Liver (tissue), 9 donors: Measurements from ENCODE around the gene ZNF541. TPM values are rescaled to one million over a fixed set of nuclear protein-coding genes. Genes with fewer than 3 reads are reported as not detected.

Experiments used
- DNase-seq: peaks from one replicate; pipeline ENCODE4 v3.0.0-alpha.2; 2017; ENCODE audit warnings: low spot score
- H3K27ac ChIP-seq, 2 donors: one replicate each; pipeline ENCODE4 v1.7.0; 2013; ENCODE audit warnings: inconsistent platforms in 2 of 2, low read length in 2 of 2, control low read depth in 1 of 2, low read depth in 1 of 2, mild to moderate bottlenecking in 1 of 2
- H3K27me3 ChIP-seq, 4 donors: one replicate each; pipeline versions ENCODE4 v1.6.1 to v1.7.0; 2013; ENCODE audit warnings: low read length in 3 of 4, inconsistent platforms in 1 of 4, mild to moderate bottlenecking in 1 of 4, moderate library complexity in 1 of 4; ENCODE audit not compliant: control insufficient read depth in 4 of 4, insufficient read depth in 4 of 4
- H3K36me3 ChIP-seq, 4 donors: one replicate each; pipeline versions ENCODE4 v1.6.1 to v1.7.0; 2013; ENCODE audit warnings: low read length in 3 of 4, mild to moderate bottlenecking in 3 of 4, low read depth in 1 of 4, moderate library complexity in 1 of 4; ENCODE audit not compliant: control insufficient read depth in 4 of 4, insufficient read depth in 3 of 4
- H3K4me1 ChIP-seq, 4 donors: one replicate each; pipeline versions ENCODE4 v1.6.1 to v1.7.0; 2013; ENCODE audit warnings: low read length in 3 of 4, mild to moderate bottlenecking in 3 of 4, moderate library complexity in 1 of 4; ENCODE audit not compliant: control insufficient read depth in 4 of 4, insufficient read depth in 4 of 4
- H3K4me3 ChIP-seq, 3 donors: one replicate each; pipeline versions ENCODE4 v1.6.1 to v1.7.0; 2013; ENCODE audit warnings: low read length in 3 of 3, control low read depth in 1 of 3, low read depth in 1 of 3, mild to moderate bottlenecking in 1 of 3
- H3K9ac ChIP-seq, 2 donors: one replicate each; pipeline ENCODE4 v1.7.0; 2013; ENCODE audit warnings: low read length in 2 of 2, mild to moderate bottlenecking in 2 of 2, moderate library complexity in 2 of 2, control low read depth in 1 of 2, low read depth in 1 of 2
- H3K9me3 ChIP-seq, 4 donors: one replicate each; pipeline versions ENCODE4 v1.6.1 to v1.7.0; 2013; ENCODE audit warnings: low read length in 3 of 4; ENCODE audit not compliant: control insufficient read depth in 4 of 4
- EGR1 ChIP-seq, 2 donors: IDR thresholded peaks; 2 replicates each; pipeline ENCODE4 v1.6.1; 2016 to 2018; ENCODE audit warnings: antibody characterized with exemption in 2 of 2, low read depth in 2 of 2
- FOXA1 ChIP-seq: IDR thresholded peaks from 2 replicates; pipeline ENCODE4 v1.6.1; 2016; ENCODE audit warnings: antibody characterized with exemption
- FOXA2 ChIP-seq: IDR thresholded peaks from 2 replicates; pipeline ENCODE4 v1.6.1; 2016; ENCODE audit warnings: antibody characterized with exemption
- GABPA ChIP-seq, 2 donors: IDR thresholded peaks in 1 of 2; conservative IDR thresholded peaks in 1 of 2; 2 replicates each; pipeline ENCODE4 v1.6.1; 2016; ENCODE audit warnings: antibody characterized with exemption in 2 of 2, mild to moderate bottlenecking in 1 of 2, moderate library complexity in 1 of 2
- HNF4A ChIP-seq, 2 donors: conservative IDR thresholded peaks; 2 replicates each; pipeline ENCODE4 v1.6.1; 2016; ENCODE audit warnings: antibody characterized with exemption in 2 of 2, mild to moderate bottlenecking in 2 of 2
- HNF4G ChIP-seq: IDR thresholded peaks from 2 replicates; pipeline ENCODE4 v1.6.1; 2016; ENCODE audit warnings: antibody characterized with exemption
- JUND ChIP-seq, 2 donors: IDR thresholded peaks; 2 replicates each; pipeline ENCODE4 v1.6.1; 2016; ENCODE audit warnings: antibody characterized with exemption in 2 of 2
- RAD21 ChIP-seq, 2 donors: IDR thresholded peaks; 2 replicates each; pipeline ENCODE4 v1.6.1; 2016; ENCODE audit warnings: antibody characterized with exemption in 2 of 2, mild to moderate bottlenecking in 2 of 2
- RXRA ChIP-seq, 2 donors: IDR thresholded peaks; 2 replicates each; pipeline ENCODE4 v1.6.1; 2017 to 2018; ENCODE audit warnings: antibody characterized with exemption in 2 of 2, mild to moderate bottlenecking in 1 of 2
- SP1 ChIP-seq: IDR thresholded peaks from 2 replicates; pipeline ENCODE4 v1.6.1; 2018; ENCODE audit warnings: antibody characterized with exemption, mild to moderate bottlenecking
- YY1 ChIP-seq: IDR thresholded peaks from 2 replicates; pipeline ENCODE4 v1.6.1; 2016; ENCODE audit warnings: antibody characterized with exemption, mild to moderate bottlenecking
- WGBS: extraction: QIAGEN DNeasy Blood & Tissue Kit; methylation state at CpG from one replicate; pipeline ENCODE4 v1.1.7; 2013; 5-methylcytosine and 5-hydroxymethylcytosine counted together
- polyA plus RNA-seq, 2 donors: library from polyadenylated mRNA; stranded (reverse) in 1 of 2; unstranded in 1 of 2; fragments of 200-250 nt in 1 of 2; fragments of >200 nt in 1 of 2; fragmentation: Nextera tagmentation in 1 of 2; extraction: Ambion mirVana in 1 of 2; gene quantifications; one replicate each; pipeline versions ENCODE4 v1.2.1 to v1.2.3, GENCODE V29; 2013 to 2015
- total RNA-seq, 2 donors: library from RNA; depleted of rRNA; stranded (reverse); fragments of >200 nt; gene quantifications; one replicate each; pipeline ENCODE4 v1.2.3, GENCODE V29; 2014
- TF ChIP-seq, protein P1 (sequence below): IDR thresholded peaks from 2 replicates; pipeline ENCODE4 v1.6.1; 2016; ENCODE audit warnings: antibody characterized with exemption
- TF ChIP-seq, protein P2 (sequence below): IDR thresholded peaks from 2 replicates; pipeline ENCODE4 v1.6.1; 2016; ENCODE audit warnings: antibody characterized with exemption, mild to moderate bottlenecking
- TF ChIP-seq, protein P3 (sequence below): fragments of 150-350 bp; IDR thresholded peaks from 2 replicates; pipeline ENCODE4 v1.5.1; 2017; ENCODE audit warnings: improper control_type of control experiment, low read depth, low read length; ENCODE audit not compliant: missing input control
- donor health status: healthy.
- donor health status: healthy.
- donor health status: healthy.
- donor health status: healthy.
- donor health status: healthy.

Gene ZNF541, protein sequence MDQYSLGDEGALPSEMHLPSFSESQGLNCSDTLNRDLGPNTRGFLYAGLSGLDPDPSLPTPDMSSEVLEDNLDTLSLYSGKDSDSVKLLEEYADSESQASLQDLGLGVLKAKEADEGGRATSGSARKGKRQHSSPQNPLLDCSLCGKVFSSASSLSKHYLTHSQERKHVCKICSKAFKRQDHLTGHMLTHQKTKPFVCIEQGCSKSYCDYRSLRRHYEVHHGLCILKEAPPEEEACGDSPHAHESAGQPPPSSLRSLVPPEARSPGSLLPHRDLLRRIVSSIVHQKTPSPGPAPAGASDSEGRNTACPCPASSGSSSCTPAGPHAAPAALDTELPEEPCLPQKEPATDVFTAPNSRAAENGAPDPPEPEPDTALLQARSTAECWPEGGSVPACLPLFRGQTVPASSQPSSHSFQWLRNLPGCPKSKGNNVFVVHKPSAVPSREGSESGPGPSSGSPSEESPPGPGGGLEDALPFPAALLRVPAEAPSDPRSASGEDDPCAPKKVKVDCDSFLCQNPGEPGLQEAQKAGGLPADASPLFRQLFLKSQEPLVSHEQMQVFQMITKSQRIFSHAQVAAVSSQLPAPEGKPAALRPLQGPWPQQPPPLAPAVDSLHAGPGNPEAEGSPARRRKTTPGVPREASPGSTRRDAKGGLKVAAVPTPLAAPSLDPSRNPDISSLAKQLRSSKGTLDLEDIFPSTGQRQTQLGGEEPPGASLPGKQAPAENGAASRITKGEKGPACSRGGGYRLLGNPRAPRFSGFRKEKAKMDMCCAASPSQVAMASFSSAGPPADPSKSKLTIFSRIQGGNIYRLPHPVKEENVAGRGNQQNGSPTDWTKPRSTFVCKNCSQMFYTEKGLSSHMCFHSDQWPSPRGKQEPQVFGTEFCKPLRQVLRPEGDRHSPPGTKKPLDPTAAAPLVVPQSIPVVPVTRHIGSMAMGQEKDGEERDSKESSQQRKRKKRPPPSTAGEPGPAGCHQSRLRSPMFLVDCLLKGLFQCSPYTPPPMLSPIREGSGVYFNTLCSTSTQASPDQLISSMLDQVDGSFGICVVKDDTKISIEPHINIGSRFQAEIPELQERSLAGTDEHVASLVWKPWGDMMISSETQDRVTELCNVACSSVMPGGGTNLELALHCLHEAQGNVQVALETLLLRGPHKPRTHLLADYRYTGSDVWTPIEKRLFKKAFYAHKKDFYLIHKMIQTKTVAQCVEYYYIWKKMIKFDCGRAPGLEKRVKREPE (N-terminal part only)
- total RNA-seq (under 1 TPM; 0.05 to 0.08 TPM), polyA plus RNA-seq (under 1 TPM in 1 of 2 donors, not detected in 1; 0.09 TPM)

DNA sequence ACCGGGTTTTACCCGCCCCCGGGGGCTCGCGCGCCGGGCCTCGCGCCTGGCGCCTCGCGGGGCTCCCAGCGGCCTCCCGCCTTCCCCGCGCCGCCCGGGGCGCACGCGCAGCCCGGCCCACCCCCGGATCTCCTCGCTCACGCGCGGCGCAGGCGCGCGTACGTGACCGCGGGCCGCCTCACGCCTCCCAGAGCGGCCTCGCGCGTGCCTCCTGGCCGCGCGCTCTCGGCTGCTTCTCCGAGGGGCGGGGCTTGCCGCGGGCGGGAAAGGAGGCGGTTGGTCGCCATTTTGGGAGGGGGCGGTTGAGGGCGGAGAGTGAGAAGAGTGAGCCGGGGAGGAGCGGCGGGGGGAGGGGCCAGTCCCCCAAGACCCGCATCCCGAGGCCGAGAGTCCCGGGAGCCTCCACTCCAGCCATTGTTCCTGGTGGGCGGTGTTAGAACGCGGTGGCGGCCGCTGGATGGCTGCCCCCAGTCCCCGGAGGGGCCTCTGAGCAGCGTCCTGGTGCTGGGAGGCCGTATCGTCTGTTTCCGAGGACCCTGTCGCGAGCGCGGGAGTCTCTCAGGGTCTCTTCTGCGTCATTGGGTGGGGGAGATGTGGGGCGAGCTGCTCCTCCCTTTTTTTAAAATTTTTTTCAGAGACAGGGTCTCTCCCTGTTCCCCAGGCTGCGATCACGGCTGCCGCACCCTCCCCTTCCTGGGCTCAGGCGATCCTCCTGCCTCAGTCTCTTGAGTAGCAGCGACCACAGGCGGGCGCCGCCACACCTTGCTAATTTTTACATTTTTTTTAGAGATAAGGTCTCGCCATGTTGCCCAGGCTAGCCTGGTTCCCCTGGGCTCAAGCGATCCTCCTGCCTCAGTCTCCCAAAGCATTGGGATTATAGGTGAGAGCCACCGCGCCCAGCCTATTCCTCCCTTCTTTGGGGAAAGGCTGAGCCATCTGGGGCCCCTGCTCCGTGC, at the start of gene ZNF541:
Gene ZNF541, minus strand, starts transcription at position 78 of the 956 bp plus-strand sequence. CDS start 17,292 bp downstream, outside the sequence.
- Histone ChIP-seq H3K9me3 (no peaks in the 10 kb centered on the region), H3K36me3 (no peaks in the 10 kb centered on the region), H3K27me3 (no peaks in the 10 kb centered on the region), H3K4me3 (peak within 1 kb of the TSS in 2 of 3 donors; percentile 22 to 41), H3K27ac (no peak within 1 kb of the TSS), H3K4me1 (peaks cover 0 to 6% (median 0%) of the 10 kb centered on the region in 4 donors), H3K9ac (no peak within 1 kb of the TSS)
- WGBS: 25% methylated on average over 89 of the region's 89 CpGs
- no peak for TF ChIP-seq GABPA (IDR thresholded peaks at IDR 0.05 in 1 of 2, conservative IDR thresholded peaks at IDR 0.05 in 1 of 2)
- peak; percentile 15 for TF ChIP-seq YY1
- TF ChIP-seq FOXA2: no peak
- TF ChIP-seq HNF4A (conservative IDR thresholded peaks at IDR 0.05): no peak
- DNase-seq: peak; percentile 38

DNA sequence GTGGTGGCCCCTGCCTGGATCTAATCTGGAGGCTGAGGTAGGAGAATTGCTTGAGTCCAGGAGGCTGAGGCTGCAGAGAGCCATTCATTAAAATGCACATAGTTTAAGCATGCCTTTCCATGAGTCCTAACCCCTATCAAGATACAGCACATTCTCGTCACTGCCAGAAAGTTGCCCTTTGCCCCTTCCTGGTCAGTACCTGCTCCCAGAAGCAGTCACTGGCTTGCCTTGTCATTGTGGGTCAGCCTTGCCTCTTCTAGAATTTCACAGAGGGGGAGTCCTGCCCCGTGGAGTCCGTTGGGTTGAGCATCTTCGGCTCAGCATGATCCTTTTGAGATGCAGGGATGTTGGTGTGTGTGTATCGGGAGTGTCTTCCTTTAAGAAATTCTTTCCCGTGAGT, 46.8 kb upstream of the ZNF541 start:
- 62% methylated on average over 6 of the region's 6 CpGs for WGBS
- TF ChIP-seq SP1: peak; percentile 77
- TF ChIP-seq HNF4G: peak; percentile 44
- TF ChIP-seq HNF4A (conservative IDR thresholded peaks at IDR 0.05): peak; percentile 86 to 89
- TF ChIP-seq RXRA (IDR thresholded peaks at IDR 0.05): peak; percentile 48 to 67
- peak in 1 of 2 donors; percentile 31 for TF ChIP-seq RAD21 (IDR thresholded peaks at IDR 0.05)
- no peak for TF ChIP-seq GABPA (IDR thresholded peaks at IDR 0.05 in 1 of 2, conservative IDR thresholded peaks at IDR 0.05 in 1 of 2)
- no peak for TF ChIP-seq FOXA2
- peak in 1 of 2 donors; percentile 37 for TF ChIP-seq JUND (IDR thresholded peaks at IDR 0.05)
- no peak for TF ChIP-seq EGR1 (IDR thresholded peaks at IDR 0.05; ENCODE audit: low read depth in 2 of 2)

DNA sequence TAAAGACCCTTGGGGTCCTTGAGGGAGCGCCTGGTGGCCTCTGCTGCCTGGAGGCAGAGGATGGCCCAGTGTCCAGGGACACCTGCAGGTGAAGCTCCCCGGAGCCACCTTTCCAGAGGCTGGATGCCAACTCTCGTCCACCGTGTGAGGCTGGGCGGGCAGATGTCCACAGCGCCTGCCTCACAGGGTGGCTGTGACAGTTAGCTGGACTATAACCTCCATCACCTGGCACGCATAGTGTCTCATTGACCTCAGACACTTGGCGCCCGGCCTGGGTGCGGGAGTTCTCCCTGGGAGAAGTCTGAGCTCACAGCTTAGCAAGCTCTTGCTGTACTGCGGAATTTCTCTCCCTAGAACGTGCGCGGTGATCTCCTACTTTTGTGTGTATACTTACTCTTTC, 45.8 kb upstream of the ZNF541 start:
- H3K9ac ChIP-seq: no peak overlapping the region
- TF ChIP-seq EGR1 (IDR thresholded peaks at IDR 0.05; ENCODE audit: low read depth in 2 of 2) (no peak), FOXA2 (peak; percentile 64), HNF4G (peak; percentile 79), SP1 (peak; percentile 91), RAD21 (IDR thresholded peaks at IDR 0.05) (peak; percentile 70), JUND (IDR thresholded peaks at IDR 0.05) (peak; percentile 63 to 90), FOXA1 (peak; percentile 77), YY1 (peak; percentile 85)
- TF ChIP-seq, protein P1, sequence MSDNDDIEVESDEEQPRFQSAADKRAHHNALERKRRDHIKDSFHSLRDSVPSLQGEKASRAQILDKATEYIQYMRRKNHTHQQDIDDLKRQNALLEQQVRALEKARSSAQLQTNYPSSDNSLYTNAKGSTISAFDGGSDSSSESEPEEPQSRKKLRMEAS: peak; percentile 80
- TF ChIP-seq, protein P2, sequence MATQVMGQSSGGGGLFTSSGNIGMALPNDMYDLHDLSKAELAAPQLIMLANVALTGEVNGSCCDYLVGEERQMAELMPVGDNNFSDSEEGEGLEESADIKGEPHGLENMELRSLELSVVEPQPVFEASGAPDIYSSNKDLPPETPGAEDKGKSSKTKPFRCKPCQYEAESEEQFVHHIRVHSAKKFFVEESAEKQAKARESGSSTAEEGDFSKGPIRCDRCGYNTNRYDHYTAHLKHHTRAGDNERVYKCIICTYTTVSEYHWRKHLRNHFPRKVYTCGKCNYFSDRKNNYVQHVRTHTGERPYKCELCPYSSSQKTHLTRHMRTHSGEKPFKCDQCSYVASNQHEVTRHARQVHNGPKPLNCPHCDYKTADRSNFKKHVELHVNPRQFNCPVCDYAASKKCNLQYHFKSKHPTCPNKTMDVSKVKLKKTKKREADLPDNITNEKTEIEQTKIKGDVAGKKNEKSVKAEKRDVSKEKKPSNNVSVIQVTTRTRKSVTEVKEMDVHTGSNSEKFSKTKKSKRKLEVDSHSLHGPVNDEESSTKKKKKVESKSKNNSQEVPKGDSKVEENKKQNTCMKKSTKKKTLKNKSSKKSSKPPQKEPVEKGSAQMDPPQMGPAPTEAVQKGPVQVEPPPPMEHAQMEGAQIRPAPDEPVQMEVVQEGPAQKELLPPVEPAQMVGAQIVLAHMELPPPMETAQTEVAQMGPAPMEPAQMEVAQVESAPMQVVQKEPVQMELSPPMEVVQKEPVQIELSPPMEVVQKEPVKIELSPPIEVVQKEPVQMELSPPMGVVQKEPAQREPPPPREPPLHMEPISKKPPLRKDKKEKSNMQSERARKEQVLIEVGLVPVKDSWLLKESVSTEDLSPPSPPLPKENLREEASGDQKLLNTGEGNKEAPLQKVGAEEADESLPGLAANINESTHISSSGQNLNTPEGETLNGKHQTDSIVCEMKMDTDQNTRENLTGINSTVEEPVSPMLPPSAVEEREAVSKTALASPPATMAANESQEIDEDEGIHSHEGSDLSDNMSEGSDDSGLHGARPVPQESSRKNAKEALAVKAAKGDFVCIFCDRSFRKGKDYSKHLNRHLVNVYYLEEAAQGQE: peak; percentile 70
- TF ChIP-seq, protein P3, sequence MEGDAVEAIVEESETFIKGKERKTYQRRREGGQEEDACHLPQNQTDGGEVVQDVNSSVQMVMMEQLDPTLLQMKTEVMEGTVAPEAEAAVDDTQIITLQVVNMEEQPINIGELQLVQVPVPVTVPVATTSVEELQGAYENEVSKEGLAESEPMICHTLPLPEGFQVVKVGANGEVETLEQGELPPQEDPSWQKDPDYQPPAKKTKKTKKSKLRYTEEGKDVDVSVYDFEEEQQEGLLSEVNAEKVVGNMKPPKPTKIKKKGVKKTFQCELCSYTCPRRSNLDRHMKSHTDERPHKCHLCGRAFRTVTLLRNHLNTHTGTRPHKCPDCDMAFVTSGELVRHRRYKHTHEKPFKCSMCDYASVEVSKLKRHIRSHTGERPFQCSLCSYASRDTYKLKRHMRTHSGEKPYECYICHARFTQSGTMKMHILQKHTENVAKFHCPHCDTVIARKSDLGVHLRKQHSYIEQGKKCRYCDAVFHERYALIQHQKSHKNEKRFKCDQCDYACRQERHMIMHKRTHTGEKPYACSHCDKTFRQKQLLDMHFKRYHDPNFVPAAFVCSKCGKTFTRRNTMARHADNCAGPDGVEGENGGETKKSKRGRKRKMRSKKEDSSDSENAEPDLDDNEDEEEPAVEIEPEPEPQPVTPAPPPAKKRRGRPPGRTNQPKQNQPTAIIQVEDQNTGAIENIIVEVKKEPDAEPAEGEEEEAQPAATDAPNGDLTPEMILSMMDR: no peak

More for the DNA sequence above, 46.8 kb upstream of the ZNF541 start:
- peak overlapping the region; percentile 4 to 57 for H3K27ac ChIP-seq
- H3K27me3 ChIP-seq: no peaks in the 10 kb centered on the region
- peaks cover 8 to 36% (median 31%) of the 10 kb centered on the region in 4 donors for H3K4me1 ChIP-seq
- no peak for DNase-seq
- H3K36me3 ChIP-seq: no peaks in the 10 kb centered on the region
- H3K4me3 ChIP-seq: no peak overlapping the region
- H3K9me3 ChIP-seq: no peaks in the 10 kb centered on the region
- no peak overlapping the region for H3K9ac ChIP-seq

More for the DNA sequence above, 45.8 kb upstream of the ZNF541 start:
- no peaks in the 10 kb centered on the region for H3K9me3 ChIP-seq
- H3K27me3 ChIP-seq: no peaks in the 10 kb centered on the region
- peaks cover 8 to 32% (median 29%) of the 10 kb centered on the region in 4 donors for H3K4me1 ChIP-seq
- DNase-seq: peak; percentile 59
- H3K27ac ChIP-seq: peak overlapping the region; percentile 84 to 85
- H3K36me3 ChIP-seq: no peaks in the 10 kb centered on the region
- no peak overlapping the region for H3K4me3 ChIP-seq
- 29% methylated on average over 14 of the region's 14 CpGs for WGBS
